Measurements from ENCODE around the gene CFAP298.

GRCh38 chr21:32613436-32614043, 1.4 kb upstream of the CFAP298 start:
- no peak for TF ChIP-seq YY1 (IDR thresholded peaks at IDR 0.05; ENCODE audit: insufficient read depth, insufficient read length)
- no peak for TF ChIP-seq ZNF274 (IDR thresholded peaks at IDR 0.05; ENCODE audit: low read depth, low read length)
